Stimulated activated CD4-positive, alpha-beta T cell treated with anti-CD3 and anti-CD28 coated beads, Interleukin-15, amount 100 ng/mL, for 1 hour (primary cell): Measurements from ENCODE around the gene TAF6.
A peak's percentile ranks its signal among the peaks of the same experiment; 100 is the strongest.
"Not testable (repeated sequence)": the region's sequence is repeated elsewhere in the genome, so short reads cannot be mapped to it uniquely, and the experiment has no call there.

Experiments used
- DNase-seq, 2 donors: peaks; one replicate each; pipeline ENCODE4 v3.0.0-alpha.2; 2020; ENCODE audit warnings: low read depth in 1 of 2, low spot score in 1 of 2

The TAF6 gene

DNA sequence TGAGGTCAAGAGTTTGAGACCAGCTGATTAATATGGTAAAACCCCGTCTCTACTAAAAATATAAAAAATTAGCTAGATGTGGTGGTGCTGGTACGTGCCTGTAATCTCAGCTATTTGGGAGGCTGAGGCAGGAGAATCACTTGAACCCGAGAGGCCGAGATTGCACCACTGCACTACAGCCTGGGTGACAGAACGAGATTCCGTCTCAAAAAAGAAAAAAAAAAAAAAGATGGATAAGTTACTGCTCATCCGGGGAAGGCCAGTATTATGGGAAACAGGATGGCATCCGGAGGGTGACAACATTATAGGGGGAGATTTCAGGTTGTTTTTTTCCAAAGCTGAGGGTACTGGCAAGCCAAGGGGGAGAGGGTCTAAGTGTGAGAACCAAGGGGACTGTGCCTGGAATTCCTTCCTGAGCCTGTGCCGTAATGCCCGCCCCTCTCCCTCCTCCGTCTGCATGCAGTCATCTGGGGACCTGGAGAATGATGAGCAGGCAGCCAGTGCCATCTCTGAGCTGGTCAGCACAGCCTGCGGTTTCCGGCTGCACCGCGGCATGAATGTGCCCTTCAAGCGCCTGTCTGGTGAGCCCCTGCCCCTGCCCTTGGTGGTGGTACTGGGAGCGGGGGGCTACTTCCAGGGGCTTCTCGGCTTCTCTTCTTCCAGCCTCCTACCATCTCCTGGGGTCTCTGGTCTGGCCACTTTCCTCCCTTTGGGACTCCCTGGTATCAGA is 33.9 kb upstream of the TAF6 start:
- DNase-seq = no peak

DNA sequence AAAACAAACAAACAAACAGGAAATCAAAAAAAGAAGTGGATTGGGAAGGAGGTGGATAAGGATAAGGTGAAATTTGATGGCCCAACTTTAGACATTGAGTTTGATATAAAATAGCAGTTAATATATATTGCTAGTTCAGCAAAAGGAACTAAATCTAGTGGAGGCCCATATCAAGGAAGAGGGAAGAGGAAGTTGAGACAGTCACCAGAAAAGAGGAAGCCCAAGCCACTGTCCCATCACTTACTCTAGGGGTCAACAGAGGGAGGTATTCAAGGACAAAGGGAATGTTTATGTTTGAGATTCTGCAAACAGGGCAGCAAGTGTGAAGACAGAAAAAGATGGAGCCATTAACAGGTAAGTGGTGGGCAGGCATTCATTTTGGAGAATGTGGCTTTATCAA is 33.2 kb upstream of the TAF6 start:
- DNase-seq = no peak

DNA sequence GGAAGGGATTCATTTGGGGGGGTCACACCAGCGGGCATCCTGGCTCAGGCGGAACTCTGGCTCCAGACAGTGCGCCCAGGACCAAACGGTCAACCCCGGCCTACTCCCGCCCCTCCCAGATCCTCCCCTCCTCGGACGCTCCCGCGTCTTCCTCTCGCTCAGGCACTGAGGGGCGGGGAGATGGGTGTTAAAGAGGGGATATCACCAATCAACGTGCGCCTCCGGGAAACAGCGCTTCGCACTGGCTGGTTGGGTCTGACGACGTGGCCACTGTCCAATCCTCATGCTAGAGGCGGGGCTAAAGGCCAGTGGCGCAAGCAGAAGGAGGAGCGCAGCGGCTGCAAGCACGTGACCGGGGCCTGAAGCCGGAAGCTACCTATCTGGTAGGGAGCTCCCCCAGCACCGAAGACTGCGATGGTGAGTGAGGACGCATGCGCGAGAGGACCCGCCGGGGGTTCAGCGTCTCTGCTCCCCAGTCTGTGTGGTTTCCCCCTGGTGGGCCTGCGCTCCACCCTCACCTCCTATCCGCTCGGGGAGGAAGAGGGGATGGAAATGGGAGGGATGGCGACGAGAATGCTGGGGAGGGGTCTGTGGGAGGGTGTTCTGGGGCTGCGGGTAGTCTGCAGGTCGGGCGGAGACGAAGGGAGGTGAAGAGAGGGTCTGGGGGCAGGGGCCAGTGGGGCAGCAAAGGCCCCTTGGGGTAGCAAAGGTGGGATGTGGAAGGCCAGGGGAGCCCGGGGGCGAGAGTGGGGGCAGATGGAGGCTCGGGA is 29.6 kb upstream of the TAF6 start, which contains the start of gene LAMTOR4:
Gene LAMTOR4 (plus strand): TSS at position 360 of the 770 bp plus-strand sequence. CDS start 55 bp downstream, at position 415.
- peak; percentile 88 to 94 for DNase-seq

DNA sequence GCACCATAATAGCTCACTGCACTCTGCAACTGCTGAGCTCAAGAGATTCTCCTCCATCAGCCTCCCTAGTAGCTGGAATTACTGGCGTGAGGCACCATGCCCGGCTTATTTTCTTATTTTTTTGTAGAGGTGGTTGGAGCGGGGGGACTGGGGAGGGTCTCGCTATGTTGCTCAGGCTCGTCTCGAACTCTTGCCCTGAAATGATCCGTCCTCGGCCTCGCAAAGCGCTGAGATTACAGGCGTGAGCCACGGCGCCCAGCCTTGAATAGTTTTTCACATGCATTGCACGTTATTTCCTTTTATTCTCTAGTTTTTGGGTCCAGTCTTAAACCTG is 29.0 kb upstream of the TAF6 start:
- DNase-seq = no peak

DNA sequence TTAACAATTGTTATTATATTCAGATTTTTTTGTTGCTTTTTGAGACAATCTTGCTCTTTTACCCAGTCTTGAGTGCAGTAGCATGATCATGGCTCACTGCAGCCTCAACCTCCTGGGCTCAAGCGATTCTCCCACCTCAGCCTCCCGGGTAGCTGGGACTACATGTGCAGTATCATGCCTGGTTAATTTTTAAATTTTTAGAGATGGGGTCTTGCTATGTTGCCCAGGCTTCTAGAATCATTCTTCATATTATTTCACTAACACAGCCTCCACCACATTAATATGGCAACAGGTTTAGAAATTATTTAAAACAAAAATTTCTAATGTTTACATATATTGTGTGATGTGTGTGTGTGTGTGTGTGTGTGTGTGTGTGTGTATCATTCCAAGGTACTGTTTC is 28.1 kb upstream of the TAF6 start:
- DNase-seq = no peak

DNA sequence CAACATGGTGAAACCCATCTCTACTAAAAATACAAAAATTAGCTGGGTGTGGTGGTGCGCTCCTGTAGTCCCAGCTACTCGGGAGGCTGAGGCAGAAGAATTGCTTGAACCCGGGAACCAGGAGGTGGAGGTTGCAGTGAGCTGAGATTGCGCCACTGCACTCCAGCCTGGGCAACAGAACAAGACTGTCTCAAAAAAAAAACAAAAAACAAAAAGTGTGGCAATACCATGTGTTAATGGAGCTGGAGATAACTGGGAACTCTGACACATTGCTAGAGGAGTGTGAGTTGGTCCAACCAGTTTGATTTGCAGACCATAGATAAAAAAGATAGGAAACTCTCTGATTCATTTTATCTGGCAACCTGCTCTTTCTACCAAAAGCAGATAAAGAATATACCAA is 27.2 kb upstream of the TAF6 start:
- not testable (repeated sequence) for DNase-seq

DNA sequence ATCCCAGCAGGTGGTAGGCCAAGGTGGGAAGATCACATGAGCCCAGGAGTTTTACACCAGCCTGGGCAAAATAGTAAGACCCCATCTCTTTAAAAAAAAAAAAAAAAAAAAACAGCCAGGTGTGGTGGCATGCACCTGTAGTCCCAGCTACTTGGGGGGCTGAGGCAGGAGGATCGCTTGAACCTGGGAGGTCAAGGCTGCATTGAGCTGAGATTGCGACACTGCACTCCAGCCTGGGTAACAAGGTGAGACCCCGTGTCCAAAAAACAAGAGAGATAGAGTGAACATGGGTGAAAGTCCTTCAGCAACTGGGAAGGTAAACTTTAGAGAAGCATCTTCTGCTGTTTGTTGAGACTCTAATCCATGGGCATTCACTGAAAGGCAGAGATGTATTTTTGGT is 23.3 kb upstream of the TAF6 start:
- no peak for DNase-seq

DNA sequence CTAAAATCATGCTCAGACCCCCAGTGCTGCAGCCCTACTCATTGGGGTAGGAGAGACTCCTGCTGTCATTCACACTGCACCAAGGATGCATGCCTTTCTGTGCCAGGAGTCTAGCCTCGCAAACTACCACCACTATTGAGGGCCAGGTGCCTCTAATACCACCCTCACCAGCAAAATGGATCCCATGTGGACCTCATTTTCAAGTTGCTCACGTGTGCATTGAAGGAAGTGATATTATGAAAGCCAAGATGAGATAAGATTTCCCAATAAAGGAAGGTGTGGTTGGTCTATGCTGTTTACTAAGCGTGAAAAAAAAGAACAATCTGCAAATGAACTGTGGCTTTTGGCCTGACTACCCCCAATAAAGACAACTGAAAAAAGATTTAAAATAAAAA is 22.4 kb upstream of the TAF6 start:
- DNase-seq = no peak

DNA sequence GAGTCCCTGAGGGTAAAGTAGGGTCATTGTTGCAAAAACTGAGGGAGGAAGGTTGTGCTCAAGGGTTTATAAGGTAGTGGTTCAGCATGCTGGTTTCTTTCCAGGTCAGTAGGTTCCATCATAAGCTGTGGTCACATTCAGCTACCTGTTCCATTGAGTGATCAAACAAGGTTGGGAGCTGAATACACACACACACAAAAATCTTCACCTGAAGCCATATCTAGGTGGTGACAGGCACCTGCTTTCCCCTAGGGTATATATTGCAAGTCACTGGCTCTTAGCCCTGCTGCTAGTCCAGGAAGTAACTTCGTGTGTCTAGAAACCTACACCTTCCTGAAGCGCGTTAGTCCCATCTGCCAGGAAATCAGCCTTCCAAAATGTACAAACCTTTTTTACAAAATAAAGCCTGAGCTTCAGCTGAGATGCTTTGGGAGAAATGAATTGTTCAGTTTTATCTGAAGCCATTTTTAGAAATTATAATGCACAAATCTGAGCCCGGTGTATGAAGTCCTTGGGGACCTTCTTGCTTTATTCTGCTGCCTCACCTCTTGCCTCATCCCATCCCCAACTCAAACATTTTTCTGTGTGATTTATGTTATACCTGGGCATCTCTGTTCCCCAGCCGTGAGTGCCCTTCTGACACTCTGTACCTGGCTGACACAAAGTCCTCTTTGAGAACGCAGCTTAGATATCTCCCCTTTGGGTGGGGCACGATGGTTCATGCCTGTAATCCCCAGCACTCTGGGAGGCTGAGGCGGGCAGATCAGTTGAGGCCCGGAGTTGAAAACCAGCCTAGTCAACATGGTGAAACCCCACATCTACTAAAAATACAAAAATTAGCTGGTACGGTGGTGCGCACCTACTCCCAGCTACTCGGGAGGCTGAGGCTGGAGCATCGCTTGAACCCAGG is 18.9 kb upstream of the TAF6 start:
- no peak for DNase-seq

DNA sequence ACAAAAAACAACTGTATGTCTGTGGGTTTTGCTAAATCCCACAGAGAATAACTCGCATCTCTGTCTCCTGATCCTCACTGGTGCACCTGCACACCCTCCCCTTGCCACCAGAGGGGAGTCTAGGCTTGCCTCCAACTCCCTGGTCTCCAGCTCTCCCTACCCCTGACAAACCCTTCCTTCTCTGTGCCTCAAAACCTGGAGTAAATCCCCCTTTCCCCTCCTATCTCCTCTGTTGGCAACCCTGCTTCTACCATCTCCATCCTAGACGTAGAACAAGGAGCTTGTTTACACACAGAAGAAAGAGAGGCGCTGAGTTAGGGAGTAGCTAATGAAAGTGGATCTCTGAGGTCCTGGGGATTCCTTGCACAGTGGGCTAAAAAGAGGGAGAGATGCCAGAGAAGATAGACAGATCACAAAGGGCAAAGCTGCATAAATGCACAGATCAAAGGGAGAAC is 13.6 kb upstream of the TAF6 start:
- DNase-seq = peak; percentile 39 to 46

DNA sequence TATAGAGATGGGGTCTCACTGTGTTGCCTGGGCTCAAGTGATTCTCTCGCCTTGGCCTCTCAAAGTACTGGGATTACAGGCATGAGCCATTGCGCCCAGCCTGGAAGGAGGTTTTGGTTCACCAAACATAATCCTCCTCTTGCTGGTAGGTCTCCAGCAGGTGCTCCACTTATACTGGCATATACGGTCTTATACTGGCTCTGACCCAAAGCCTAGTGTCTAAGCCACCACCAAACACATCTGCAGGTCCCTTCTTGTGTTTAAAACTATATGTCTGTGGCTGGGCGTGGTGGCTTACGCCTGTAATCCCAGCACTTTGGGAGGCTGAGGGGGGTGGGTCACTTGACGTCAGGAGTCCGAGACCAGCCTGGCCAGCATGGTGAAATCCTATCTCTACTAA is 13.0 kb upstream of the TAF6 start:
- no peak for DNase-seq

DNA sequence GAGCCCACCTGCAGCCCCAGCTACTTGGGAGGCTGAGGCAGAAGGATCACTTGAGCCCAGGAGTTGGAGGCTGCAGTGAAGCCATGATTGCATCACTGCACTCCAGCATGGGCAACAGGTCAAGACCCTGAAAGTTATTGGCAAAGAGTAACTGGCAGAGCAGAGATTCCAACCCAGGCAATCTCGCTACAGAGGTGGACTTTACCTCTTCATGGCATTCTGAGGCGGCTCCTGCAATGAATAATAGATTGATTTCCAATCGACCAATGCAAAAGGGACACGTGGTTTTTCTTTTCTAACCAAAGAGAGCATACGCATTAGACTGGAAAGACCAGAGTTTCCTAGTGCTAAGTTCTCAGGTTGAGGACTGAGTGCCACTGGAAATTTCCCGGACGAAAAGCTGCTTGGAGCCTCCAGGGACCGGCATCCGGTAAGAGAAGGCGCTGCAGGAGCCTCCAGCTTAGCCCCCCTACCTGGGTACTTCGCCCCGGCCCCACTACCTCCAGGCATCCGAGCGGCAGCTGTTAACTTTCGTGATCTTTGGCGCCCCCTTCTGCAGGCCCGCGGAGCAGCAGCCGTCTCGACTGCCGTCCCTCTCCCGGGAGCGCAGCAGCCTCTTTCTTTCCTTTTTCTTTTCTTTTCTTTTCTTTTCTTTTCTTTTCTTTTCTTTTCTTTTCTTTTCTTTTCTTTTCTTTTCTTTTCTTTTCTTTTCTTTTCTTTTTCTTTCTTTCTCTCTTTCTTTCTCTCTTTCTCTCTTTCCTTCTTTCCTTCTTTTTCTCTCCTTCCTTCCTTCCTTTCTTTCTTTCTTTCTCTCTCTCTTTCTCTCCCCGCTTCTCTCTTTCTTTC is 11.7 kb upstream of the TAF6 start:
- DNase-seq = peak; percentile 67 to 69

DNA sequence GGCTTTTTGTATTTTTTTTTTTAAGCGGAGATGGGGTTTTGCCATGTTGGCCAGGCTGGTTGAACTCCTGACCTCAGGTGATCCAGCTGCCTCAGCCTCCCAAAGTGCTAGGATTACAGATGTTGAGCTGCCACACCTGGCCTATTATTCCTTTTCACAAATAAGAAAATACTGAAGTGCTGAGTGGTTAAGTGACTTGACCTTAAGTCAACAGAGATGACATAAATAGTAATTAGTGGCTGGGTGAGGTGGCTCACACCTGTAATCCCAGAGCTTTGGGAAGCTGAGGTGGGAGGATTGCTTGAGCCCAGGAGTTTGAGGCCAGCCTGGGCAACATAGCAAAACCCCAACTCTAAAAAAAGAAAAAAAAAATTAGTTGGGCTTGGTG is 11.1 kb upstream of the TAF6 start:
- not testable (repeated sequence) for DNase-seq

DNA sequence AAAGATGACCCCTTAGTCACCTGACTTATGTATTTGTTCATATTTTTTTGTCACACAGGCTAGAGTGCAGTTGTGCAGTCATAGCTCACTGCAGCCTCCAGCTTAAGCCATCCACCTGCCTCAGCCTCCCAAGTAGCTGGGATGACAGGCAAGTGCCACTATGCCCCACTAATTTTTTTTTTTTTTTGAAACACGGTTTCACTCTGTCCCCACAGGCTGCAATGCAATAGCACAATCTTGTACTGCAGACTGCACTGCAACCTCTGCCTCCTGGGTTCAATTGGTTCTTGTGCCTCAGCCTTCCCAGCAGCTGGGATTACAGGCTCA is 9.4 kb upstream of the TAF6 start:
- no peak for DNase-seq

DNA sequence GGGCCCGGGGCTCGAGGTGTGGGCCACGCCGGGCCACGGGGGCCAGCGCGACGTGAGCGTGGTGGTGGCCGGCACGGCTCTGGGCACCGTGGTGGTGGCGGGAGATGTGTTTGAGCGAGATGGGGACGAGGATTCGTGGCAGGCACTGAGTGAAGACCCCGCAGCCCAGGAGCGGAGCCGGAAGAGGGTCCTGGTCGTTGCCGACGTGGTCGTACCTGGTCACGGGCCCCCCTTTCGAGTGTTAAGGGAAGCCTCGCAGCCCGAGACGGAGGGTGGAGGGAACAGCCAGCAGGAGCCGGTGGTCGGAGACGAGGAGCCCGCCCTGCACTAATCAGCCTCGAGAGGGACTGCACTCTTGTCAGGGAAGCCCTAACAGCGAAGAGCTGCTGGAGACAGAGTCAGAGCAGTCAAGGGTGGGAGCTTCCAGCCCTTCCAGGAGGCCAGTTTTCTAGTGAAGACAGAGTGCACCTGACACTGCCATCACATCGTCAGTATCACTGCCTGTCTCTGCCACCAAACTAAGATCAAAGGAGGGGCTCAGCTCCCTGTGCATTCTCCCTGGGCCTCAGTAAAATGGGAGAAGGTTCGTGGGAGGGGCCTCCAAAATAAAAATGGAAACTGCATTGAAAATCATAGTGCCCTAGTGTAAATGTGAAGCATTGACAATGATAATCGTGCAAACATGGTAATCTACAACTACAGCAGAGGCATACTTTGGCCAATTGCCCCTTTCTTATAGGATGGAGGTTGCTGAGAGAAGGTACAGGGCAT is 8.9 kb upstream of the TAF6 start:
- DNase-seq = peak in 1 of 2 donors; percentile 2

DNA sequence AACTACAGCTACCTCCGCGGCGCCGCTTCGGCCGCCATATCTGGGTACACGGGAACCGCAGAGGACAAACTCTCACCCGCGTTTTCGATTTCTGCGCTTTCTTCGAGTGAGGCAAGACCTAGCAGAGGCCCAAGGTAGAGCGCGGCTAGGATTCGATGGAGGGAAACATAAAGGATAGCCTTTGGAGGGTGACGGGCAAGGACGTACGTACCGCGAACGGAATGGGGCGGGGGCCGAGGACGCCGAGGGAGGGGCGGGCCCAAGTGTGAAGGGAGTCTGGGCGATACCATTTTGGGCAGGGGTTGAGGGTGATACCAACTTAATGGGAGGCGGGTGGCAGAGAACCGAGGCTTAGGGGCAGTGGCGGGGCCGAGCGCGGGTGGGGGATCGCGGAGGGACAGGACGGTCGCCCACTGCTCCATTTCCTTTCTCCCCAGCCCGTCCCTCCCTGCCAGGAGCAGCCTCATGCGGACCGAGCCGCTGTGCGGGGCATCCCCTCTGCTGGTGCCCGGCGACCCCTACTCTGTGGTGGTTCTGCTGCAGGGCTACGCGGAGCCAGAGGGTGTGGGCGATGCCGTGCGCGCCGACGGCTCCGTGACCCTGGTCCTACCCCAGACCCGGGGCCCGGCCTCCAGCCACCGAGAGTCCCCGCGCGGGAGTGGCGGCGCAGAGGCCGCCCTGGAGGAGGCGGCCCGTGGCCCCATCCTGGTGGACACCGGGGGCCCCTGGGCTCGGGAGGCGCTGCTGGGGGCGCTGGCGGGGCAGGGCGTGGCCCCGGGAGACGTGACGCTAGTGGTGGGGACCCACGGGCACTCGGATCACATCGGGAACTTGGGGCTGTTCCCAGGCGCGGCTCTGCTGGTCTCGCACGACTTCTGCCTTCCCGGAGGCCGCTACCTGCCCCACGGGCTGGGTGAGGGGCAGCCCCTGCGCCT is 8.0 kb upstream of the TAF6 start, which contains the start of gene MBLAC1:
Gene MBLAC1 (plus strand): TSS at position 37 of the 935 bp plus-strand sequence. CDS start 429 bp downstream, at position 466.
- peak; percentile 79 to 80 for DNase-seq

DNA sequence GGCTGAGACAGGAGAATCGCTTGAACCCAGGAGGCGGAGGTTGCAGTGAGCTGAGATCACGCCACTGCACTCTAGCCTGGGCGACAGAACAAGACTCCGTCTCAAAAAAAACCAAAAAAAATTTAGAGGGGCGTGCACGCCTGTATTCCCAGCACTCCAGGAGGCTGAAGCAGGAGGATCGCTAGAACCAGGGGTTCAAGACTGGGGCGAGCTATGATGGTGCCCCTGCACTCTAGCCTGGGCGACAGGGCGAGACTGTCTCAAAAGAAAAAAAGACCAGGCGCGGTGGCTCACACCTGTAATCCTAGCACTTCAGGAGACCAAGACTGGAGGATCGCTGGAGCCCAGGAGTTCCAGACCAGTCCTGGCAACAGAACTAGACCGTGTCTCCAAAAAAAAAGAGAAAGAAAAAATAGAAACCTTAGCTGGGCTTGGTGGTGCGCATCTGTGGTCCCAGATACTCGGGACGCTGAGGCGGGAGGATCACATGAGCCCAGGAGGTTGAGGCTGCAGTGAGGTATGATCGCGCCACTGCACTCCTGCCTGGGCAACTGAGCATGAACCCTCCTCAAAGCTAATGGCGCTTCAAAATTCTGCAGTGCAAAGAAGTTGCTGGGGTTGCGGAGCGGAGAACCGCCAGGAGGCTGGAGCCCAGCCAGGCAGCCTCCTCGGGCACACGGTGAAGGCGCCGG is 7.2 kb upstream of the TAF6 start:
- DNase-seq = no peak
